Esophagus muscularis mucosa (tissue), 4 donors: ENCODE results near the gene RTL10. TPM values are rescaled to one million over a fixed set of nuclear protein-coding genes. Genes with fewer than 3 reads are reported as not detected.
"Not testable (repeated sequence)": the region's sequence is repeated elsewhere in the genome, so short reads cannot be mapped to it uniquely, and the experiment has no call there.

Source experiments
- DNase-seq: peaks from one replicate; pipeline ENCODE4 v3.0.0-alpha.2; 2017; ENCODE audit errors: extremely low spot score
- H3K27ac ChIP-seq, 4 donors: fragments of 200-600 bp; sonication (generic); replicated peaks in 1 of 4; 1 replicate in 3 of 4; 2 replicates in 1 of 4; pipeline ENCODE4 v1.5.1; 2016 to 2019; ENCODE audit warnings: mild to moderate bottlenecking in 1 of 4
- H3K27me3 ChIP-seq, 4 donors: fragments of 200-600 bp; sonication (generic); one replicate each; pipeline versions ENCODE4 v1.5.1 to v1.6.0; 2016 to 2019
- H3K36me3 ChIP-seq, 4 donors: fragments of 200-600 bp; sonication (generic); one replicate each; pipeline ENCODE4 v1.5.1; 2016 to 2019
- H3K4me1 ChIP-seq, 4 donors: fragments of 200-600 bp; sonication (generic); one replicate each; pipeline ENCODE4 v1.5.1; 2016 to 2019
- H3K4me3 ChIP-seq, 4 donors: fragments of 200-600 bp; sonication (generic); 1 replicate in 2 of 4; 2 replicates in 2 of 4; pipeline ENCODE4 v1.5.1; 2016 to 2019; ENCODE audit warnings: mild to moderate bottlenecking in 4 of 4, moderate library complexity in 1 of 4
- H3K9me3 ChIP-seq, 4 donors: fragments of 200-600 bp; sonication (generic); 1 replicate in 3 of 4; 2 replicates in 1 of 4; pipeline ENCODE4 v1.5.1; 2016 to 2019
- CTCF ChIP-seq, 3 experiments: fragments of 200-600 bp in 2 of 3; fragments of 450-650 bp in 1 of 3; sonication (generic) in 2 of 3; IDR thresholded peaks; one replicate each; pipeline ENCODE4 v1.5.1; 2017 to 2019; ENCODE audit warnings: antibody characterized with exemption in 3 of 3, mild to moderate bottlenecking in 2 of 3, moderate library complexity in 1 of 3
- EP300 ChIP-seq: sonication (generic); formaldehyde crosslinking; IDR thresholded peaks from one replicate; pipeline ENCODE4 v1.6.1; 2017; ENCODE audit warnings: antibody characterized with exemption
- POLR2A ChIP-seq: fragments of 450-650 bp; IDR thresholded peaks from one replicate; pipeline ENCODE4 v1.6.1; 2017; ENCODE audit warnings: antibody characterized with exemption, moderate library complexity, mild to moderate bottlenecking, low read depth
- POLR2AphosphoS5 ChIP-seq, 2 donors: sonication (generic); formaldehyde crosslinking; IDR thresholded peaks; one replicate each; pipeline ENCODE4 v1.6.1; 2017; ENCODE audit warnings: antibody characterized with exemption in 2 of 2
- WGBS: methylation state at CpG from one replicate; pipeline ENCODE4 v1.1.5; 2018; 5-methylcytosine and 5-hydroxymethylcytosine counted together
- intact Hi-C: fragments of 100-400 bp; cut with DNase I; formaldehyde crosslinking; loops from one replicate; pipeline ENCODE4 v1.15.1; 2023
- total RNA-seq, 4 donors: library from RNA; depleted of rRNA; stranded (reverse); fragments of >200 nt; gene quantifications; one replicate each; pipeline versions ENCODE4 v1.1.0 to v1.2.1, GENCODE V29; 2016

Gene RTL10
- total RNA-seq, 4 donors from 2014 or later, result 5.6 to 14.8 (median 11.1) TPM

- H3K4me3 ChIP-seq, result no peak overlapping the region
- no peak overlapping the region for H3K27ac ChIP-seq
- no peaks in the 10 kb centered on the region for H3K36me3 ChIP-seq
- no peak for DNase-seq
- no peaks in the 10 kb centered on the region for H3K9me3 ChIP-seq
- no peaks in the 10 kb centered on the region for H3K27me3 ChIP-seq
- no peaks in the 10 kb centered on the region for H3K4me1 ChIP-seq
- TF ChIP-seq POLR2A, result no peak
- TF ChIP-seq POLR2AphosphoS5 (IDR thresholded peaks at IDR 0.05), result no peak
- no peak for TF ChIP-seq EP300
- no peak for TF ChIP-seq CTCF (IDR thresholded peaks at IDR 0.05)
- intact Hi-C loops, result no loop called here
Observed at GRCh38 chr22:19834599-19834998, 20.1 kb downstream of the RTL10 start.

- H3K27me3 ChIP-seq, intact Hi-C loops, H3K36me3 ChIP-seq, H3K4me3 ChIP-seq, H3K27ac ChIP-seq, H3K9me3 ChIP-seq, DNase-seq, H3K4me1 ChIP-seq: not testable (repeated sequence)
- WGBS, result 95% methylated on average over 9 of the region's 9 CpGs
Observed at GRCh38 chr22:19833327-19833726, 21.3 kb downstream of the RTL10 start.

- Histone ChIP-seq H3K9me3 (no peaks in the 10 kb centered on the region), H3K27ac (no peak overlapping the region), H3K4me1 (no peaks in the 10 kb centered on the region), H3K27me3 (no peaks in the 10 kb centered on the region), H3K4me3 (no peak overlapping the region), H3K36me3 (no peaks in the 10 kb centered on the region)
- no peak for DNase-seq
- WGBS, result 88% methylated on average over 7 of the region's 7 CpGs
- intact Hi-C loops, result no loop called here
- TF ChIP-seq CTCF (IDR thresholded peaks at IDR 0.05), result no peak
- TF ChIP-seq POLR2AphosphoS5 (IDR thresholded peaks at IDR 0.05), result no peak
- no peak for TF ChIP-seq POLR2A
- no peak for TF ChIP-seq EP300
Observed at GRCh38 chr22:19832476-19833108, 22.1 kb downstream of the RTL10 start.

DNA sequence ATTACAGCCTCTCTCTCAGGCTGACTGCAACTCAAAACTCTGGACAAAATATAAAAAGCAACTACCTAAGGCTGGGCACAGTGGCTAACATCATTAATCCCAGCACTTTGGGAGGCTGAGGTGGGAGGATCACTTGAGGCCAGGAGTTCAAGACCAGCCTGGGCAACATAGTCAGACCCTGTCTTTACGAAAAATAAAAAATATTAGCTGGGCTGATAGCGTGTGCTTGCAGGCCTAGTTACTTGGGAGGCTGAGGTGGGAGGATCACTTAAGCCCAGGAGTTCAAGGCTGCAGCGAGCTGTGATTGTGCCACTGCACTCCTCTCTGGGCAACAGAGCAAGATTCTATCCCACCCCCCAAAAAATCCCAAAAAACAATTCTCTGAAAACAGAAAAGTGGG lies 22.7 kb downstream of the RTL10 start:
- DNase-seq, H3K27ac ChIP-seq, intact Hi-C loops, H3K27me3 ChIP-seq, H3K4me3 ChIP-seq, H3K9me3 ChIP-seq, H3K4me1 ChIP-seq, H3K36me3 ChIP-seq: not testable (repeated sequence)
- WGBS, result 98% methylated on average over 3 of the region's 3 CpGs

GRCh38 chr22:19831016-19831415 lies 23.7 kb downstream of the RTL10 start:
- Histone ChIP-seq H3K36me3 (no peaks in the 10 kb centered on the region), H3K4me3 (no peak overlapping the region), H3K9me3 (no peaks in the 10 kb centered on the region), H3K27ac (no peak overlapping the region), H3K27me3 (no peaks in the 10 kb centered on the region), H3K4me1 (no peaks in the 10 kb centered on the region)
- TF ChIP-seq POLR2A (no peak), CTCF (IDR thresholded peaks at IDR 0.05) (no peak), EP300 (no peak), POLR2AphosphoS5 (IDR thresholded peaks at IDR 0.05) (no peak)
- DNase-seq, result no peak
- intact Hi-C loops, result no loop called here
- over 99% methylated on average over 6 of the region's 6 CpGs for WGBS

- WGBS, result 76% methylated on average over 2 of the region's 2 CpGs
- intact Hi-C loops, result no loop called here
Observed at GRCh38 chr22:19828035-19828401, 26.7 kb downstream of the RTL10 start.

More at GRCh38 chr22:19828035-19828401, 26.7 kb downstream of the RTL10 start:
- H3K4me3 ChIP-seq, result no peak overlapping the region
- H3K27me3 ChIP-seq, result no peaks in the 10 kb centered on the region
- no peaks in the 10 kb centered on the region for H3K4me1 ChIP-seq
- TF ChIP-seq POLR2A, result no peak
- TF ChIP-seq EP300, result no peak
- no peak for TF ChIP-seq CTCF (IDR thresholded peaks at IDR 0.05)
- TF ChIP-seq POLR2AphosphoS5 (IDR thresholded peaks at IDR 0.05), result no peak
- H3K36me3 ChIP-seq, result no peaks in the 10 kb centered on the region
- H3K27ac ChIP-seq, result no peak overlapping the region
- no peak for DNase-seq
- H3K9me3 ChIP-seq, result no peaks in the 10 kb centered on the region
